GM12878 (cell line): ENCODE results near the gene CEBPG. TPM values are rescaled to one million over a fixed set of nuclear protein-coding genes. Genes with fewer than 3 reads are reported as not detected.

ENCODE experiments used
- ATAC-seq: fragments of 200-7000 bp; cut with Tn5 transposase; 3 replicates; pipeline ENCODE4 v1.9.1; 2020; ENCODE audit warnings: mild to moderate bottlenecking, moderate library complexity
- BruUV-seq: library from RNA; stranded (reverse); fragments of 400-500 nt; replicated peaks from 2 replicates; lab custom pipeline; 2021; lab: Mats Ljungman, UMichigan
- CTCF ChIA-PET: fragments of 300-600 bp; sonication (Branson Sonifier 250); formaldehyde crosslinking; extraction: SDS; loops from one replicate; lab custom pipeline; 2021; ENCODE audit warnings: inconsistent platforms; lab: Yijun Ruan, JAX
- POLR2A ChIA-PET: fragments of 350-600 bp; formaldehyde crosslinking; extraction: SDS; loops from one replicate; lab custom pipeline; 2021; ENCODE audit warnings: inconsistent platforms; lab: Charles Lee
- RAD21 ChIA-PET: fragments of 300-600 bp; sonication (Branson Sonifier 250); formaldehyde crosslinking; loops from one replicate; lab custom pipeline; 2023; ENCODE audit warnings: antibody characterized with exemption; ENCODE audit not compliant: unreplicated experiment; lab: Charles Lee
- SMC1A ChIA-PET: fragments of 300-600 bp; sonication (Branson Sonifier 250); formaldehyde crosslinking; loops from one replicate; lab custom pipeline; 2023; ENCODE audit not compliant: unreplicated experiment, uncharacterized antibody; lab: Charles Lee
- DNase-seq: peaks from one replicate; pipeline ENCODE4 v3.0.0-alpha.2; 2011; ENCODE audit warnings: low read depth, low spot score
- FAIRE-seq: peaks from 3 replicates; lab custom pipeline; 2011; peaks lifted over from hg19 to GRCh38; lab: Jason Lieb, UNC
- H2AFZ ChIP-seq: 2 replicates; pipeline ENCODE4 v1.6.0; 2011; ENCODE audit warnings: low read depth, low read length, control low read depth; ENCODE audit not compliant: control insufficient read depth
- H3K27ac ChIP-seq: 2 replicates; pipeline ENCODE4 v1.5.1; 2011; ENCODE audit warnings: control low read depth; ENCODE audit not compliant: control insufficient read depth, insufficient read depth
- H3K27me3 ChIP-seq, 2 experiments: replicated peaks in 1 of 2; 2 replicates each; pipeline versions ENCODE4 v1.6.0 to v1.6.1; 2011; ENCODE audit warnings: low read length in 1 of 2; ENCODE audit not compliant: control insufficient read depth in 2 of 2, insufficient read depth in 2 of 2
- H3K36me3 ChIP-seq, 2 experiments: 2 replicates each; pipeline ENCODE4 v1.5.1; 2011; ENCODE audit warnings: low read length in 1 of 2; ENCODE audit not compliant: control insufficient read depth in 2 of 2, insufficient read depth in 2 of 2
- H3K4me1 ChIP-seq: 2 replicates; pipeline ENCODE4 v1.6.1; 2011; ENCODE audit warnings: mild to moderate bottlenecking, low read length, moderate library complexity, mixed read lengths; ENCODE audit not compliant: control insufficient read depth, insufficient read depth
- H3K4me2 ChIP-seq: 2 replicates; pipeline ENCODE4 v1.6.0; 2011; ENCODE audit warnings: control low read depth; ENCODE audit not compliant: control insufficient read depth, insufficient read depth
- H3K4me3 ChIP-seq: fragments of 200-600 bp; sonication (generic); 2 replicates; pipeline ENCODE4 v1.5.1; 2016
- H3K79me2 ChIP-seq: 2 replicates; pipeline ENCODE4 v1.6.0; 2011; ENCODE audit warnings: low read length; ENCODE audit not compliant: control insufficient read depth, insufficient read depth
- H3K9ac ChIP-seq: 2 replicates; pipeline ENCODE4 v1.8.0; 2011; ENCODE audit warnings: low read length, control low read depth, mixed read lengths; ENCODE audit not compliant: control insufficient read depth, insufficient read depth
- H3K9me3 ChIP-seq: replicated peaks from 3 replicates; pipeline ENCODE4 v1.5.1; 2011; ENCODE audit warnings: mild to moderate bottlenecking, low read length; ENCODE audit not compliant: control insufficient read depth, insufficient read depth
- H4K20me1 ChIP-seq: 2 replicates; pipeline ENCODE4 v1.6.0; 2011; ENCODE audit not compliant: control insufficient read depth, insufficient read depth
- CHD1 ChIP-seq: IDR thresholded peaks from 2 replicates; pipeline ENCODE4 v1.6.1; 2012; ENCODE audit warnings: low read depth, low read length, improper control_type of control experiment
- E4F1 ChIP-seq: fragments of 450-650 bp; IDR thresholded peaks from 2 replicates; pipeline ENCODE4 v1.6.1; 2018; ENCODE audit warnings: borderline replicate concordance, mild to moderate bottlenecking; ENCODE audit not compliant: partially characterized antibody
- EGR1 ChIP-seq, 2 experiments: IDR thresholded peaks; 1 replicate in 1 of 2; 2 replicates in 1 of 2; pipeline ENCODE4 v1.6.1; 2011 to 2012; ENCODE audit warnings: low read depth in 2 of 2, low read length in 2 of 2, borderline replicate concordance in 1 of 2, mild to moderate bottlenecking in 1 of 2, moderate library complexity in 1 of 2
- GATAD2B ChIP-seq: fragments of 450-650 bp; conservative IDR thresholded peaks from 2 replicates; pipeline ENCODE4 v1.6.1; 2017; ENCODE audit warnings: low read depth, mild to moderate bottlenecking, moderate library complexity
- KDM1A ChIP-seq: fragments of 200-600 bp; sonication (generic); IDR thresholded peaks from 2 replicates; pipeline ENCODE4 v1.6.1; 2016; ENCODE audit warnings: borderline replicate concordance
- MEF2A ChIP-seq: IDR thresholded peaks from 2 replicates; pipeline ENCODE4 v1.6.1; 2011; ENCODE audit warnings: low read depth, mild to moderate bottlenecking, low read length, moderate library complexity; ENCODE audit not compliant: insufficient read depth
- POU2F2 ChIP-seq: IDR thresholded peaks from 3 replicates; pipeline ENCODE4 v1.6.1; 2011; ENCODE audit warnings: low read depth, mild to moderate bottlenecking, low read length, borderline replicate concordance
- SREBF1 ChIP-seq: IDR thresholded peaks from 2 replicates; pipeline ENCODE4 v1.6.1; 2012; ENCODE audit warnings: mild to moderate bottlenecking, low read length
- STAT1 ChIP-seq: fragments of 450-650 bp; conservative IDR thresholded peaks from 2 replicates; pipeline ENCODE4 v1.6.1; 2014; ENCODE audit warnings: antibody characterized with exemption, mild to moderate bottlenecking
- TAF1 ChIP-seq: IDR thresholded peaks from 2 replicates; pipeline ENCODE4 v1.6.1; 2011; ENCODE audit warnings: mild to moderate bottlenecking, low read depth, low read length, borderline replicate concordance
- TCF3 ChIP-seq: IDR thresholded peaks from 2 replicates; pipeline ENCODE4 v1.6.1; 2012; ENCODE audit warnings: low read depth, mild to moderate bottlenecking, low read length, borderline replicate concordance; ENCODE audit not compliant: insufficient read depth
- WGBS: methylation state at CpG from one replicate; pipeline ENCODE4 v1.1.6; 2016; ENCODE audit warnings: low lambda C conversion rate; ENCODE audit not compliant: insufficient replicate concordance, insufficient coverage; ENCODE audit errors: missing lambda C conversion rate; 5-methylcytosine and 5-hydroxymethylcytosine counted together
- in situ Hi-C: fragments of 300-500 bp; cut with MboI; formaldehyde crosslinking; loops from 9 replicates; pipeline ENCODE4 v1.14.3; 2018; ENCODE audit warnings: mixed read lengths
- intact Hi-C: fragments of 100-400 bp; cut with micrococcal nuclease; formaldehyde crosslinking; loops from one replicate; pipeline ENCODE4 v1.14.2; 2022; ENCODE audit not compliant: unreplicated experiment
- polyA plus RNA-seq, 11 experiments: library from polyadenylated mRNA; depleted of rRNA in 4 of 11; unstranded in 6 of 11; stranded (reverse) in 5 of 11; fragments of >200 nt; fragmentation: Nextera tagmentation in 4 of 11; fragmentation: Illumina TruSeq in 1 of 11; extraction: Ambion mirVana in 4 of 11; extraction: Trizol in 1 of 11; gene quantifications; 1 replicate in 1 of 11; 2 replicates in 10 of 11; pipeline versions ENCODE4 v1.2.1 to v1.2.3, GENCODE V29; 2011 to 2016; ENCODE audit warnings: inconsistent platforms in 2 of 11, missing spikeins in 2 of 11, low read depth in 1 of 11
- total RNA-seq, 4 experiments: library from RNA; depleted of rRNA in 3 of 4; stranded (reverse); fragments of >200 nt in 3 of 4; fragmentation: Illumina TruSeq in 1 of 4; extraction: Trizol in 1 of 4; gene quantifications; 2 replicates each; pipeline versions ENCODE4 v1.2.1 to v1.2.3, GENCODE V29; 2013 to 2021
- TF ChIP-seq, protein P1 (sequence below): IDR thresholded peaks from 2 replicates; pipeline ENCODE4 v1.6.1; 2011; ENCODE audit warnings: borderline replicate concordance, low read depth, mild to moderate bottlenecking, moderate library complexity, mixed read lengths, low read length; ENCODE audit not compliant: insufficient read depth; ENCODE audit errors: extremely low read length
- TF ChIP-seq, protein P2 (sequence below): IDR thresholded peaks from 2 replicates; pipeline ENCODE4 v1.6.1; 2011; ENCODE audit warnings: low read depth, mild to moderate bottlenecking, low read length, moderate library complexity, borderline replicate concordance; ENCODE audit errors: extremely low read depth

The CEBPG gene
- total and polyA plus RNA-seq, 10 of the 15 experiments (the other 5 are each of a cell fraction or from before 2014, with no cell fraction given), result 5.2 to 22.4 (median 20.0) TPM

DNA sequence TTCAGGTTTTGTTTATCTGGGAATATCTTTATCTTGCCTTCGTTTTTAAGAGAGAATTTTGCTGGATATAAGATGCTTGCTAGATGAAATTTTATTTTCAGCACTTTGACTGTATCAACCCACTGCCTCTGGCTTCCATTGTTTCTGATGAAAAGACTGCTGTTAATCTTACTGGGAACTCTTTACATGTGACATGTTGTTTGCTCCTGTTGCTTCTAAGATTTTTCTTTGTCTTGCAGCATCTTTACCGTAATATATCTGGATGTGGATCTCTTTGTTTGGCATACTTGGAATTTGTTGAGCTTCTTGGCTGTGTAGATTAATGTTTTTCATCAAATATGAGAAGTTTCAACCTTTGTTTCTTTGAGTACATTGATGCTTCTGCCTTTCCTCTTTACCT lies 18.0 kb upstream of the CEBPG start:
- H3K4me1 ChIP-seq, result no peaks in the 10 kb centered on the region
- no peaks in the 10 kb centered on the region for H3K79me2 ChIP-seq
- H3K9ac ChIP-seq, result no peak overlapping the region
- H3K4me3 ChIP-seq, result no peak overlapping the region
- DNase-seq (no peak), ATAC-seq (no peak), FAIRE-seq (no peak)
- RAD21 ChIA-PET, result no interaction called here
- SMC1A ChIA-PET, result no interaction called here
- CTCF ChIA-PET, result no interaction called here
- no peaks in the 10 kb centered on the region for H3K9me3 ChIP-seq
- WGBS, result 37% methylated on average over 2 of the region's 2 CpGs
- BruUV-seq, result no TSS peak
- H3K36me3 ChIP-seq, result no peaks in the 10 kb centered on the region
- no peak for TF ChIP-seq TCF3
- TF ChIP-seq, protein P1, sequence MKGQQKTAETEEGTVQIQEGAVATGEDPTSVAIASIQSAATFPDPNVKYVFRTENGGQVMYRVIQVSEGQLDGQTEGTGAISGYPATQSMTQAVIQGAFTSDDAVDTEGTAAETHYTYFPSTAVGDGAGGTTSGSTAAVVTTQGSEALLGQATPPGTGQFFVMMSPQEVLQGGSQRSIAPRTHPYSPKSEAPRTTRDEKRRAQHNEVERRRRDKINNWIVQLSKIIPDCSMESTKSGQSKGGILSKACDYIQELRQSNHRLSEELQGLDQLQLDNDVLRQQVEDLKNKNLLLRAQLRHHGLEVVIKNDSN, result no peak
- no peak for TF ChIP-seq CHD1
- TF ChIP-seq STAT1, result no peak
- no peak for TF ChIP-seq GATAD2B
- no peak for TF ChIP-seq TAF1
- TF ChIP-seq KDM1A, result no peak
- TF ChIP-seq MEF2A, result no peak
- no peak for TF ChIP-seq E4F1
- TF ChIP-seq POU2F2, result no peak
- no peak for TF ChIP-seq SREBF1
- no peak for TF ChIP-seq EGR1 (IDR thresholded peaks at IDR 0.05; ENCODE audit: borderline replicate concordance in 1 of 2, low read depth in 2 of 2, low read length in 2 of 2)
- TF ChIP-seq, protein P2, sequence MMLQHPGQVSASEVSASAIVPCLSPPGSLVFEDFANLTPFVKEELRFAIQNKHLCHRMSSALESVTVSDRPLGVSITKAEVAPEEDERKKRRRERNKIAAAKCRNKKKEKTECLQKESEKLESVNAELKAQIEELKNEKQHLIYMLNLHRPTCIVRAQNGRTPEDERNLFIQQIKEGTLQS, result no peak
- in situ Hi-C loops, result no loop called here
- no peaks in the 10 kb centered on the region for H4K20me1 ChIP-seq
- no peak overlapping the region for H2AFZ ChIP-seq
- intact Hi-C loops, result no loop called here
- POLR2A ChIA-PET, result no interaction called here
- H3K4me2 ChIP-seq, result no peak overlapping the region
- no peak overlapping the region for H3K27ac ChIP-seq
- no peaks in the 10 kb centered on the region for H3K27me3 ChIP-seq
